NCI-H748 (cell line): ENCODE results near the gene PHOX2A.

Experiments
- DNase-seq: peaks from one replicate; lab custom pipeline; 2025; ENCODE audit not compliant: unreplicated experiment; lab: John Stamatoyannopoulos, UW

PHOX2A gene

GRCh38 chr11:72234920-72235319, 9.1 kb downstream of the PHOX2A start:
- DNase-seq: no peak

DNA sequence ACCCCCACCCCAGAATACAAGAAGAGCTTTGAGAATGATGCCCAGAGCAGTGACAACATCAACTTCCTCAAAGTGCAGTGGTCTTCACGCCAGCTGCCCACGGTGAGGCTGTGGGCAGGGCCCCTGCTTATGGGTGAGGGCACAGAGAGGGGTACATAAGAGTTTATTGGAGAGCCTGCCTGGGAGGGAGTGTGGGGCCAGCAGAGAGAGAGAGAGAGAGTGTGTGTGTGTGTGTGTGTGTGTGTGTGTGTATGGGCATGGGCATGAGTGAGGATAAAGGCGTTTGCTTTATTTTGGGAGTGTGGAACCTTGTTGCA, 9.5 kb downstream of the PHOX2A start:
- no peak for DNase-seq

DNA sequence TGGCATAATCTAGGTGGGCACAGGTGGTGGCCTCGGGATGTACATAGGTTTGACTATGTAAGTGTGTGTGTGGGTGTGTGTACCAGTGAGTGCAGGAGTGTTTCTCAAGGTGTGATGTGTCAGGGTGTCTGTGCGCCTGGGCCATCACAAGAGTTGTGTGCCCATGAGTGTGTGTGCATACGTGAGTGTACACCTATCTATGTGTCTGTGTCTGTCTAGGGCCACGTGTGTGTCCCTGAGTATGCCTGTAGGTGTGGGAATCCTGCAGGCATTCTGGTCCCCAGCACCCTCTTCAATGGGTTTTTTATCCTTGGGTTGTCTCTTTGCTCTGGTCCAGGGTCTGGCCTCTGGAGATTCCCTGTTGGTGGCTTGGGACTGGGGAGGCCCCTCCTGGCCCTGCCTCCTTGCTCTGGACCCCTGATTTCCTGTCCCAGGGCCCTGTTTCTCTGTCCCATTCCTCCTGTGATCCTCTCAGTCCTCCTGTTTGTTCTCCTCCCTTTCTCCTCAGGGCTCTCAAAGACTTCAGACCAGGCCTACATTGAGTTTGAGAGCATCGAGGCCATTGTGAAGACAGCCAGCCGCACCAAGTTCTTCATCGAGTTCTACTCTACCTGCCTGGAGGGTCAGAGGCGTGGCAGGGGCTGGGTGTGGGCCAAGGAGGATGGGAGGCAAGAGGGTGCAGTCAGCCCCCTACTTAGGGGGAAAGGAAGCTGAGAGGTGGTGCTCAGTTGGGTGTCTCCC, 10.0 kb downstream of the PHOX2A start:
- no peak for DNase-seq

DNA sequence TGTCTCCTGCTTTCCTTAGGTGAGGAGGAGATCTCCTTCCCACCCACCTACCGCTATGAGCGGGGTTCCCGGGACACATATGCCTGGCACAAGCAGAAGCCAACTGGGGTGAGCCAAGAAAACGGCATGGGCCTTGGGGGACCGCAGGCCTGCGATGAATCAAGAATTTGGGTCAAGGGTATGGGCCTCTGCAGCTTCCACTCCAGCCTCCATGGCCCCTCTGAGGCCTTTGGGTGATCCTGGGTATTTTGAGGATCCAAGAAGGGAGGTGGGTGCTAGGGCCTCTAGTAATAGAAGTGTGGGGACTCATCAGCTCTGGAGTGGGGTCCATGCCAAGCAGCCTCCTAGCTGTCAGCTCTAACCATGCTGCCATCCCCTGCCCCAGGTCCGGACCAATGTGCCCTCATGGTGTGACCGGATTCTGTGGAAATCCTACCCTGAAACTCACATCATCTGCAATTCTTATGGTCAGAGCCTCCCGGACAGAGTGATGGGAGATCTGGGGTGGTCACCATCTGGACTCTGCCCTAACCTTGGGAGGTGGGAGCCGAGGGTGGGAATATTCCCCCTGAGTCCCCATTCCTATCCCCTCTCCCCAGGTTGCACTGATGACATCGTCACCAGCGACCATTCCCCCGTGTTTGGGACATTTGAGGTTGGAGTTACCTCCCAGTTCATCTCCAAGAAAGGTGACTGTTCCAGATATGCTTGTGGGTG, 10.8 kb downstream of the PHOX2A start:
- no peak for DNase-seq

DNA sequence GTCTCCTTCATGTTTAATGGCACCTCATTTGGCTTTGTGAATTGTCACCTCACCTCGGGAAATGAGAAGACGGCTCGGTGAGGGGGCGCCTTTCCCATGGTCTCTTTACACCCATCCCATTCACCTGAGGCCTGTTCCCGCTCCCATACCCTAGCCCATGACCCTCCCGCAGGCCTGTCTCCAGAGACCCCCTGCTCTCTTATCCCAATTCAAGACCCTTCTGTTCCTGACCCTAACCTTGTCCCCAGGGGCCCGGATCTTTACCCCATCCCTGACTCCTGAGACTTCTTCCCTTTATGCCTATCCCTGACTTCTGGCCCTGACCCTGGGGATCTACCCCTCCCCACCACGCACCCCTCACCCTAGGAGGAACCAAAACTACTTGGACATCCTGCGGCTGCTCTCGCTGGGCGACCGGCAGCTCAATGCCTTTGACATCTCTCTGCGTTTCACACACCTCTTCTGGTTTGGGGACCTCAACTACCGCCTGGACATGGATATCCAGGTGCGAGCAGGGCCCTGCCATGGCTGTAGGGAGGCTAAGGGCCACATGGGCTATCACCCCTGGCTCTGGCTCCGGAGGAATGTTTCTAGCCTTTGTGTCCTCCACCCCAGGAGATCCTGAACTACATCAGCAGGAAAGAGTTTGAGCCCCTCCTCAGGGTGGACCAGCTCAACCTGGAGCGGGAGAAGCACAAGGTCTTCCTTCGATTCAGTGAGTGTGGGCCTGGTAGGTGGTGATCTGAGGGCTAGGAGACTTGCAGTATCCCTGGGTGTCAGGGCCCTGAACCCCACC, 11.5 kb downstream of the PHOX2A start:
- DNase-seq: no peak

DNA sequence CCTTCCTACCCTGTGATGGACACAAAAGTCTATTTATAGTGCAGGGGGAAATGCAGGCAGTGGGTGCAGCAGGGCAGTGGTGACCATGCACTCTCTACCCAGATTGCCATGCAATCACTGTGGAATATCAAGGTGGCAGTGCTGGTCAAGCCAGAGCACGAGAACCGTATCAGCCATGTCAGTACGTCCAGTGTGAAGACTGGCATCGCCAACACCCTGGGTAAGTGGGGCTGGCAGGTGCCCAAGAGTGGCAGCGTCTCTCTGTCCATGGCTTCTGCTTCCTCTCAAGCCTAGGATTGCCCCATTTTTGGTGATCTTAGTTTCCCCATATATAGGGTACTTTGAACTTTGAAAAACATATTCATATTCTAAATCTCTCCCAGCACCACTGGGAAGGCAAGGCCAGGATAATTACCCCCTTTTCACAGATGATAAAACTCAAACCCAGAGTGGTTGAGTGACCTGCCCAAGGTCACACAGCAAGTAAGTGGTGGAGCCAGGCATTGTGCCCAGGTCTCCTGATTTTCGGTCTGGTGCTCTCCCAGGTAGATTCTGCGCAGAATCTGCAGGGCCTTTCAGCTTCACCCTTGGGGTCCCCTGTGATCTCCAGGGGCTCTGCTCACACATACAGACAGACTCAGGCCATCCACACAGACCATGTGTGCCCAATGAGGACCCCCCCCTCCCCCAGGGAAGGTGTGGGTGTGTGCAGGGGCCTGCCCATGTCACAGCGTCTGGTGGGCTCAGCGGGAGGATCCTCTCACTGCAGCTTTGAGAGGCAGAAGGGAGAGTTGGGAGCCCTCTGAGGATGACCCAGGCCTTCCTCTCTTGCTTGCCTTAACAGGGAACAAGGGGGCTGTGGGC, 12.3 kb downstream of the PHOX2A start:
- no peak for DNase-seq

- DNase-seq: no peak
These were observed 13.1 kb downstream of the PHOX2A start for GRCh38 chr11:72230764-72231365.

DNA sequence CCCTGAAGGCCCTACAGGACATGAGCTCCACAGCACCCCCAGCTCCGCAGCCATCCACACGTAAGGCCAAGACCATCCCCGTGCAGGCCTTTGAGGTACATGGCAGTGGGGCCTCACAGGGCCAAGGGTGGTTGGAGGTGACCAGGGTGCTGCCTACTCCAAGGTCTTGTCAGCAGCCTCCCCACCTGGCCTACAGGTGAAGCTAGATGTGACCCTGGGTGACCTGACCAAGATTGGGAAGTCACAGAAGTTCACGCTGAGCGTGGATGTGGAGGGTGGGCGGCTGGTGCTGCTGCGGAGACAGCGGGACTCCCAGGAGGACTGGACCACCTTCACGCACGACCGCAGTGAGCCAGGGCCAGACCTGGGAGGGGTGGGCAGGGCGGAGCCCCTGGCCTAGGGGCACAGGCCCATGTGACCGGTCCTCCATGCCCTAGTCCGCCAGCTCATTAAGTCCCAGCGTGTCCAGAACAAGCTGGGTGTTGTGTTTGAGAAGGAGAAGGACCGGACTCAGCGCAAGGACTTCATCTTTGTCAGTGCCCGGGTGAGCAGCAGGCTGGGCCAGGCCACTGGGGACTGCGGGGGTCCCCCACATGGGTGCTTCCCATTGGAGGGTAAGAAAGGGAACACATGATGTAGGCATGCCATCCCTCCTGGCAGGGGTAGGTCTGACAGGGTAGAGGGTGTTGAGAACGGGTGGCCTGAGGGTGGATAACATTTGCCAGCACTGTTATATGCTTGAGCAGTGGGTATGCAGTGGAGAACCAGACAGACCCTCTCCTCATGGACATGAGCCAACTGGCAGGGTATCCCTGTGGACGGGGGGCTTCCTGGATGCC, 13.8 kb downstream of the PHOX2A start:
- DNase-seq: no peak

DNA sequence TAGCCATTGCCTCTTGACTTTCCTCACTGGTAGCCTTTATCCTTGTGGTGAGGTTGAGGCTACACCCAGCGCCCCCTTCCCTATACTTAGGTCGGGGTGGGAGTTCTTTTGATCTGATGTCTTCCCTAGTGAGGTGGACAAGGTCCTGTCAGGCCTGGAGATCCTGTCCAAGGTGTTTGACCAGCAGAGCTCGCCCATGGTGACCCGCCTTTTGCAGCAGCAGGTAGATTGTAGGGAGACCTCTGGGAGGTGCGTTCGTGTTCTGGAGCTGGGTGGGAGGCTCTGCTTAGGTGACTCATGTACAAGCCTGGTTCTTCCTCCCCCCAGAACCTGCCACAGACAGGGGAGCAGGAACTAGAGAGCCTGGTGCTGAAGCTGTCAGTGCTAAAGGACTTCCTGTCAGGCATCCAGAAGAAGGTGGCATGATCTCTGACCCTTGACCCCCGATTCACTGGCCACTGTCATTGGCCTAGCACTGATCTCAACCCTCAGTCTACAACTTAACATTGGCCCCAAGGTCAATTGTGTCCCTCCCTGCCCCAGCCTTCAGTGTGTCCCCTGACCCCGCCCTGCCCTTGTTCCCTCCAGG, 14.5 kb downstream of the PHOX2A start:
- DNase-seq: no peak

GRCh38 chr11:72228844-72229231, 15.1 kb downstream of the PHOX2A start:
- no peak for DNase-seq

DNA sequence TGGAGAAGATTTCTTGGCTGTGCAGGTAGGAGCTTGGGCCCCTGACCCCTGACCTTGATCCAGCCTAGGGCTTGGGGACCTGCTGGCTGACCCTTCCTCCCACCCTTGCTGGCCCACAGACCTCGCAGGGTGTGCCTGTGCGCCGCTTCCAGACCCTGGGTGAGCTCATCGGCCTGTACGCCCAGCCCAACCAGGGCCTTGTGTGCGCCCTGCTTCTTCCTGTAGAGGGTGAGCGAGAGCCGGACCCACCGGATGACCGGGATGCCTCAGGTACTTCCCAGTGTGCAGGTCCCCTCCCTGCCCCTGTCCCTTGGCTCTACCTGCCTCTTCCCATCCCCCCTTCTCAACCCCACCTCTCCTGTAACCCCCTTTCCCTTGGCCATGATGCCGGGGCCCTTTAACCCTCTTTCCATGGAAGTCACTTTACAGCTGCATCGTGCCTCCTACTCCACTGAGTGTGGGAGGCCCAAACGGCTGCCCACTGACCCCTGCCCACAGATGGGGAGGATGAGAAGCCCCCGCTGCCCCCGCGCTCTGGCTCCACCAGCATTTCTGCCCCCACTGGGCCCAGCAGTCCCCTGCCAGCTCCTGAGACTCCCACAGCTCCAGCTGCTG, 15.6 kb downstream of the PHOX2A start:
- DNase-seq: no peak

GRCh38 chr11:72227316-72228228, 16.4 kb downstream of the PHOX2A start:
- peak; percentile 84 for DNase-seq

- DNase-seq: peak; percentile 28
These were observed 17.3 kb downstream of the PHOX2A start for GRCh38 chr11:72226701-72227100.

GRCh38 chr11:72225411-72225951, 18.5 kb downstream of the PHOX2A start:
- peak; percentile 29 for DNase-seq

DNA sequence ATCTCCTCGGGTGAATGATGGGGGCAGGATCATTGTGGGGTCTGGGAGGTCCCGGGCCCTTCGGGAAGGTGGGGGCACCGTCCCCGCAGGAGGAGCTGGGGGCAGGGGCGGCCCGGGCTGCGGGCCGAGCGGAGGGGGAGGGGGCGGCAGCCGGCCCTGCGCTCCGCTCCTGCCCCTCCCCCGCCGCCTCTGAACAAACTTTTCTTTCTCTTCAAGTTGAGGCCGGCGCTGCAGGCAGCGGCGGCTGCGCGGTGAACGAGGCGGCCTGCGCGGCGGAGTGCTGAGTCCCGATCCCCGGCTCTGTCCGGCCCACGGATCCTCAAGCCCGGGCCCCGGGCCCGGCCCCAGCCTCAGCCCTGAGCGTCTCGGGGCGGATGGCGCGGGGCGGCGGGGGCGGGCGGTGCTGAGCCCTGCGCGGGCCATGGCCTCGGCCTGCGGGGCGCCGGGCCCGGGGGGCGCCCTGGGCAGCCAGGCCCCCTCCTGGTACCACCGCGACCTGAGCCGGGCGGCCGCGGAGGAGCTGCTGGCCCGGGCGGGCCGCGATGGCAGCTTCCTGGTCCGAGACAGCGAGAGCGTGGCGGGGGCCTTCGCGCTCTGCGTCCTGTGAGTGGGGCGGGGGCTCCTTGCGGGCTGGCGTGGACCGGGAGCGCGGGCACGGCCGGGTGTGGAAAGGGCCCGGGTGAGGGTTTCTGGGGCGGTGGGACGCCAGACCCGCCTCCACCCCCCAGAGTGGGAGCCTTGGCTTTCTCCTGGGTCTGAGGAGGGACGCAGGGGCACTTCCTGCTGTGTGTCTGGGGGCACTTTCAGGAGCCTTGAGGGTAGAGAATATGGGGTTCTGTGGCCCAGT, 19.2 kb downstream of the PHOX2A start, which contains the start of gene INPPL1:
Gene INPPL1 (plus strand): TSS at position 204 of the 847 bp plus-strand sequence. CDS start 218 bp downstream, at position 422.
- peak; percentile 31 for DNase-seq
